NCI-H2107 treated with DMSO at 0.1 percent for 48 hours (cell line): ENCODE measurements around the gene TOMM6.
"Not testable (repeated sequence)": the region's sequence is repeated elsewhere in the genome, so short reads cannot be mapped to it uniquely, and the experiment has no call there.

ENCODE experiments used
- DNase-seq: peaks from one replicate; lab custom pipeline; 2025; ENCODE audit not compliant: unreplicated experiment; lab: John Stamatoyannopoulos, UW

TOMM6 gene

GRCh38 chr6:41759905-41760579, 27.5 kb upstream of the TOMM6 start:
- no peak for DNase-seq

GRCh38 chr6:41763470-41763869, 24.0 kb upstream of the TOMM6 start:
- no peak for DNase-seq

GRCh38 chr6:41766043-41766664, 21.3 kb upstream of the TOMM6 start:
- DNase-seq = not testable (repeated sequence)

GRCh38 chr6:41767112-41767833, 20.2 kb upstream of the TOMM6 start:
- no peak for DNase-seq

- DNase-seq = no peak
Observed at GRCh38 chr6:41768545-41769308, 18.8 kb upstream of the TOMM6 start.

GRCh38 chr6:41769376-41769775, 18.1 kb upstream of the TOMM6 start:
- DNase-seq = no peak

GRCh38 chr6:41770381-41771057, 17.0 kb upstream of the TOMM6 start:
- no peak for DNase-seq

- no peak for DNase-seq
Observed at GRCh38 chr6:41771058-41771983, 16.2 kb upstream of the TOMM6 start.

GRCh38 chr6:41774841-41775240, 12.7 kb upstream of the TOMM6 start:
- DNase-seq = no peak

GRCh38 chr6:41775293-41775882, 12.1 kb upstream of the TOMM6 start:
- no peak for DNase-seq

GRCh38 chr6:41777551-41778285, 9.8 kb upstream of the TOMM6 start:
- DNase-seq = no peak

GRCh38 chr6:41778895-41779294, 8.6 kb upstream of the TOMM6 start:
- DNase-seq = no peak

GRCh38 chr6:41779336-41779735, 8.2 kb upstream of the TOMM6 start:
- DNase-seq = no peak

- peak; percentile 33 for DNase-seq
Observed at GRCh38 chr6:41779788-41780550, 7.5 kb upstream of the TOMM6 start, which contains the start of gene FRS3. Gene FRS3 (minus strand): TSS chr6:41779900. CDS start chr6:41776987, 2,913 bp downstream.

GRCh38 chr6:41780551-41781365, 6.7 kb upstream of the TOMM6 start, which contains the start of gene PRICKLE4:
Gene PRICKLE4 (plus strand): TSS chr6:41780782. CDS start chr6:41783474, 2,692 bp downstream.
- DNase-seq = no peak

GRCh38 chr6:41781366-41781730, 6.1 kb upstream of the TOMM6 start:
- DNase-seq = no peak
